ENCODE results near the gene TNFRSF19. TPM values are rescaled to one million over a fixed set of nuclear protein-coding genes. Genes with fewer than 3 reads are reported as not detected.

Gene TNFRSF19
- total RNA-seq, 1 donor from 2014 or later, result 25.9 TPM

DNA sequence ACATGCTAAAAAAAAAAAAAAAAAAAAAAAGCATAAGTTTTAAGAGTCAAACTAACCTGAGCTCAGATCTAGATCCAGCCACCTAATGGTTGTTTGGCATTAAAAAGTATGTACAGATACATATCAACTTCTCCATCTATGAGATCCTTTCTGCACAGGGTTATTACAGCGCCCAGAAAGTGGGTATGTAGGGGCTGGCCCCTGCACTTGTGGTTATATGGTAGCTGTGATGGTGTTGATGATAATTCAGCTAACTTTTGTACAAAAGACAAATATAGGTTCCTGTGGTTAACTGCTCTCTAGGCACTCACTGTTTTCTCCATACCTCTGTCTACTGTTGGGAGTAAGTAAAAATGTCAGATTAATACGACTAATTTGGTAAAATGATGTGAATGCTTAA lies 81.7 kb downstream of the TNFRSF19 start:
- H3K9me3 ChIP-seq (replicated peaks), result no peaks in the 10 kb centered on the region
- TF ChIP-seq, protein P1, sequence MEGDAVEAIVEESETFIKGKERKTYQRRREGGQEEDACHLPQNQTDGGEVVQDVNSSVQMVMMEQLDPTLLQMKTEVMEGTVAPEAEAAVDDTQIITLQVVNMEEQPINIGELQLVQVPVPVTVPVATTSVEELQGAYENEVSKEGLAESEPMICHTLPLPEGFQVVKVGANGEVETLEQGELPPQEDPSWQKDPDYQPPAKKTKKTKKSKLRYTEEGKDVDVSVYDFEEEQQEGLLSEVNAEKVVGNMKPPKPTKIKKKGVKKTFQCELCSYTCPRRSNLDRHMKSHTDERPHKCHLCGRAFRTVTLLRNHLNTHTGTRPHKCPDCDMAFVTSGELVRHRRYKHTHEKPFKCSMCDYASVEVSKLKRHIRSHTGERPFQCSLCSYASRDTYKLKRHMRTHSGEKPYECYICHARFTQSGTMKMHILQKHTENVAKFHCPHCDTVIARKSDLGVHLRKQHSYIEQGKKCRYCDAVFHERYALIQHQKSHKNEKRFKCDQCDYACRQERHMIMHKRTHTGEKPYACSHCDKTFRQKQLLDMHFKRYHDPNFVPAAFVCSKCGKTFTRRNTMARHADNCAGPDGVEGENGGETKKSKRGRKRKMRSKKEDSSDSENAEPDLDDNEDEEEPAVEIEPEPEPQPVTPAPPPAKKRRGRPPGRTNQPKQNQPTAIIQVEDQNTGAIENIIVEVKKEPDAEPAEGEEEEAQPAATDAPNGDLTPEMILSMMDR (IDR thresholded peaks at IDR 0.05; ENCODE audit: borderline replicate concordance), result no peak
- no peaks in the 10 kb centered on the region for H3K36me3 ChIP-seq
- intact Hi-C loops (cut with micrococcal nuclease), result no loop called here
- no peak overlapping the region for H3K27ac ChIP-seq (replicated peaks)
- DNase-seq, result no peak
- H3K4me3 ChIP-seq, result no peak overlapping the region
- H3K27me3 ChIP-seq (ENCODE audit: low read depth), result no peaks in the 10 kb centered on the region
- peaks cover 55% of the 10 kb centered on the region for H3K4me1 ChIP-seq

DNA sequence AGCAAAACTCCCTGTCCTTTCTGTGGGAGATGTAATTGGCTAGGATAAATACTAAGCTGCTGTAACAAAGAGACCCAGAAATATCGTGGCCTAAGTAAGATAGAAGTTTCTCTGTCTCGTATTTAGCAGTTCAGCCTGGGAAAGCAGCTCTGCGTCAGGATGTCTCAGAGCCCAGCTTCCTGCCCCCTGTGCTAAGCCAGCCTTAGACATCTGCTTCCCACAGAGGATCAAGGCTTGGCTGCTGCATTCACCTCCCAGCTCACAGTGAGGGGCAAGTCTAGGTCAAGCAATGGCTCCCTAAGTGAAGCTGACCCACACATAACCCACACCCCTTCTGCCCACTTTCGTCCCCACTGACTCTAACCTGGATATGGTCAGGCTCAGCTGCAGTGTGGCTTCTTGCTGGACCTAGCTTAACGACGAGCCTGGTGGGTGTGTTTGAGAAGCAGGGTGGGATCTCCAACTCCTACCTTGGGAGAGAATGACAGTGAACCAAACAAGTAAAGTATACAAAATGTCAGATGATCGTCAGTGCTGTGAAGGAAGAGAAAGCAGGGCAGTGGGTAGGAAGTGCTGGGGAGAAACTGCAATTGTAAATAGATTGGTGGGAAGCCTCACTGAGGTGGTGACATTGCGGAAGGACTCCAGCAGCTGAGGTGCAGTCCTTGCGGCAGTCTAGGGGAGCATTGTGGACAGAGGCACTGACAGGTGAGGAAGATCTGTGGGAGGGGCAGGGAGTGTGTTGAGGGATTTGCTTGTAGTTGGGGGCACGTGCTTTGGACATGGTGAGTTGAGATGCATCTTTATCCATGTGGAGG lies 82.9 kb downstream of the TNFRSF19 start:
- Histone ChIP-seq H3K36me3 (no peaks in the 10 kb centered on the region), H3K4me1 (peaks cover 68% of the 10 kb centered on the region), H3K4me3 (no peak overlapping the region), H3K27me3 (ENCODE audit: low read depth) (no peaks in the 10 kb centered on the region), H3K9me3 (replicated peaks) (no peaks in the 10 kb centered on the region), H3K27ac (replicated peaks) (peak overlapping the region; percentile 75)
- TF ChIP-seq, protein P1 (IDR thresholded peaks at IDR 0.05; ENCODE audit: borderline replicate concordance), result no peak
- intact Hi-C loops (cut with micrococcal nuclease), result no loop called here
- no peak for DNase-seq

DNA sequence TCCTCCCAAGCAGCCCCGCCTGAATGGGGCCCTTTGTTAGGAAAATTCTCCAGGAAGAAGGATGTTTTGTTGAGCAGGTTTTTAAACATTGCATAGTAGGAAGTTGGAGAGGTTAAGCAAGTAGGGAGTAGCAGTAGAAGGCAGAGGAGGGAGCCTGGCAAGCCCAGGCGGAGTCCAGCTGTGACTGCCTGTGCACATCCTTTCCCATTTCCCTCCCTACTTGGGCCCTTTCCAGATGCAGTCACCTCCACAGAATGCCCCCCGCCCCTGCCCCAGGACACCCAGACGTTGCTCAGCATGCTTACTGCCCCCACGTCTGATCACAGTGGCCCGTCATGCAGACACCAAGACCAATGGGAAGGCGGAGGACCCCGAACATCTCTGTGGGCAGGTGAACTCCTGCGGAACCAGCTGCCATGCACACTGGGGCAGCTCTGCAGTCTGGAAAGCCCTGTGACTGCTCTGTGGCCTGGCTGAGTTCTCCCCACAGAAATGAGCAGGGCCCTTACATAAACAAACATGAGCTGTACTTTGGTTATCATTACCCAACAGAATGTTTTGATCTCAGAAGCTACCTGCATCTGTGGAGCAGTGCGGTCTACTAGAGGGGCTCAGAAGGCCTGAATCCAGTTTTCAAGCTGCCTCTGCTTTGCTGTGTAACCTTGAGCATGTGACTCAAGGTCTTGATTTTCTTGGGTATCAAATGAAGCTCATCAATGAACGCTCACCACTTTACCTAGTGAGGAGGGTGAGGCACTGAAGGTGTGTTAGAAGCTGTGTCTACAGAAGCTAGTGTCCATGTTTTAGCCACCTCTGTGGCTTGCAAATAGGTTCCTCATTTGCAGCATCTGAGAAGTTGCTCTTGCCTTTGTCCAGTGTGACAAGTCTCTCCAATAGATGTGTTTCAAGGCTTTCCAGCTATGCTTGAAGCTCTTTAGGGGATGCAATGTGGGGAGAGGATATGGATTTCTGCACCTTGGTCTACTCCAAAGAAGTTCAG lies 84.2 kb downstream of the TNFRSF19 start:
- H3K4me3 ChIP-seq, result no peak overlapping the region
- H3K4me1 ChIP-seq, result peaks cover 81% of the 10 kb centered on the region
- intact Hi-C loops (cut with micrococcal nuclease), result no loop called here
- TF ChIP-seq, protein P1 (IDR thresholded peaks at IDR 0.05; ENCODE audit: borderline replicate concordance), result no peak
- H3K27ac ChIP-seq (replicated peaks), result peak overlapping the region; percentile 75
- peak; percentile 50 for DNase-seq
- H3K36me3 ChIP-seq, result peaks cover under 1% of the 10 kb centered on the region
- no peaks in the 10 kb centered on the region for H3K27me3 ChIP-seq (ENCODE audit: low read depth)
- H3K9me3 ChIP-seq (replicated peaks), result no peaks in the 10 kb centered on the region

DNA sequence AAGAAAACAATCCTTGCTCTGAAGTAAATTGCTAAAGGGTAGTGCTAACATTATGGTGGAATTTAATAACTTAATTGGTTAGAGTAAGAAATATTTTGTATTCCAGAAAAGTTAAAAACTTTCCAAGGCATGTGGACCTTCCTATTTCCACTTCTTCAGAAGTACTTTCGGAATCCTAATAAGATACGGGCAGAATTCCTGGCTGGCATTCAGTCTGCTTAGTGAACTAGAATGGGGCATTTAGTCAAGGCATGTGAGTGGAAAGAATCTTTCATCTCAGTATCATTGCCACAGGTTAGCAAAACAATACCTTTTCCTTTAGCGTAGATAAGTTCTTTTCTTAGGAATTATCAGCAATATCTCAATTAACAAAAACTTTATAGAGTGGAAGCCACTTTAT lies 85.1 kb downstream of the TNFRSF19 start:
- DNase-seq, result no peak
- intact Hi-C loops (cut with micrococcal nuclease), result no loop called here
- Histone ChIP-seq H3K4me1 (peaks cover 83% of the 10 kb centered on the region), H3K36me3 (peaks cover 9% of the 10 kb centered on the region), H3K27ac (replicated peaks) (peak overlapping the region; percentile 75), H3K27me3 (ENCODE audit: low read depth) (no peaks in the 10 kb centered on the region), H3K9me3 (replicated peaks) (no peaks in the 10 kb centered on the region), H3K4me3 (no peak overlapping the region)
- TF ChIP-seq, protein P1 (IDR thresholded peaks at IDR 0.05; ENCODE audit: borderline replicate concordance), result no peak

DNA sequence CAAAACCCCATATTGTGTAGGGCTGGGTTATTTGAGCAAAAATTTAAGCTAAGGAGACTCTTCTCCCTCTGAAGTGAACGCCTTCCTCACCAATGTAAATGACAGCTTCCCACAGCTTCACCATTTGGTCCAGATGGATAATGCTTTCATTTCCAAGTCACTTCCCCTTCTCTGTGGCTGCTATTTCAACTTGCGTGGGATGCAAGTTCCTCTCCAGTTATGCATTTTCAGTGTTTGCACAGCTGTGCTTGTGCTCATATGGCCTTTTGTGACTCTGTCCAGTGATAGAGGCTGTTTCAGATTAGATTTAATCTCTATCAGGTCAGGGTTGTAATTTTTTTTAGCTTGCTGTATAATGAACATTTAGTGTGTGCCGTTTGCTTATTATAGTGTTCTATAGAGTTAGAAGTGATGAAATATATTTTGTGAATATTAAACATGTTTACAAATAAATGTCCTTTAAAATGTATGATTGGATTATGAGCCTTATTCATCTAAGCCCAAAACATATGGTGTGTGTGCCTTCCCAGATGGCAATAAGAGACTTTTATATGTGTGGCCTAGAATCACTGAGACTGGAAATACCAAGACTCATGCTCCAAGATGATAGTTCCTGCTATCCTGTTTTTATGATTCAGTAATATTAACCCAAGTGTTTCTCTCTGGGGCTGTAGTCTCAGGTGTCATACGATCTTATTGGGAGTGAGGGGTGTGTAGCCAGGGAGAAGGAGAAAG lies 86.6 kb downstream of the TNFRSF19 start:
- TF ChIP-seq, protein P1 (IDR thresholded peaks at IDR 0.05; ENCODE audit: borderline replicate concordance), result no peak
- H3K4me1 ChIP-seq, result peaks cover 74% of the 10 kb centered on the region
- H3K27me3 ChIP-seq (ENCODE audit: low read depth), result no peaks in the 10 kb centered on the region
- peak overlapping the region; percentile 75 for H3K27ac ChIP-seq (replicated peaks)
- H3K36me3 ChIP-seq, result peaks cover 24% of the 10 kb centered on the region
- DNase-seq, result no peak
- peaks cover 8% of the 10 kb centered on the region for H3K9me3 ChIP-seq (replicated peaks)
- H3K4me3 ChIP-seq, result no peak overlapping the region
- intact Hi-C loops (cut with micrococcal nuclease), result no loop called here

All from left ventricle myocardium inferior (tissue), 1 donor.